Activated naive CD8-positive, alpha-beta T cell treated with anti-CD3 and anti-CD28 coated beads, Interleukin-2, amount 10 ng/mL, durations not matched to agents 7 days and 5 days (primary cell): ENCODE results near the gene ATF6B. TPM values are rescaled to one million over a fixed set of nuclear protein-coding genes. Genes with fewer than 3 reads are reported as not detected.
"Not testable (repeated sequence)": the region's sequence is repeated elsewhere in the genome, so short reads cannot be mapped to it uniquely, and the experiment has no call there.

Source experiments
- ATAC-seq: fragments of 150-1000 bp; cut with Tn5 transposase; one replicate; pipeline ENCODE4 v1.10.0; 2021; ENCODE audit warnings: low read depth, moderate library complexity
- POLR2A ChIA-PET: fragments of 350-600 bp; sonication (Branson Sonifier 250); formaldehyde crosslinking; loops from one replicate; lab custom pipeline; 2021; ENCODE audit warnings: antibody characterized with exemption; lab: Charles Lee
- DNase-seq: peaks from one replicate; pipeline ENCODE4 v3.0.0; 2021
- H3K27ac Mint-ChIP-seq: one replicate; pipeline ENCODE4 v1.8.0; 2022; ENCODE audit warnings: mild to moderate bottlenecking, mixed read lengths
- H3K27me3 Mint-ChIP-seq: one replicate; pipeline ENCODE4 v1.8.0; 2022; ENCODE audit warnings: mild to moderate bottlenecking, moderate library complexity, mixed read lengths
- H3K36me3 Mint-ChIP-seq: one replicate; pipeline ENCODE4 v1.8.0; 2021; ENCODE audit warnings: mild to moderate bottlenecking, mixed read lengths
- H3K4me1 Mint-ChIP-seq: one replicate; pipeline ENCODE4 v1.8.0; 2021; ENCODE audit warnings: mixed read lengths
- H3K4me3 Mint-ChIP-seq: one replicate; pipeline ENCODE4 v1.8.0; 2022; ENCODE audit warnings: mild to moderate bottlenecking, moderate library complexity, mixed read lengths
- H3K9me3 Mint-ChIP-seq: one replicate; pipeline ENCODE4 v1.8.0; 2021; ENCODE audit warnings: mixed read lengths
- microRNA-seq: library from miRNA; unstranded; fragments of <30 nt; microRNA quantifications from one replicate; pipeline ENCODE4 v1.2.0, GENCODE V29; 2022
- total RNA-seq, 2 experiments: library from RNA; stranded (reverse); gene quantifications; one replicate each; pipeline ENCODE4 v1.2.3, GENCODE V29; 2021

The ATF6B gene
- total RNA-seq, 2 experiments from 2014 or later: 136 to 147 TPM

DNA sequence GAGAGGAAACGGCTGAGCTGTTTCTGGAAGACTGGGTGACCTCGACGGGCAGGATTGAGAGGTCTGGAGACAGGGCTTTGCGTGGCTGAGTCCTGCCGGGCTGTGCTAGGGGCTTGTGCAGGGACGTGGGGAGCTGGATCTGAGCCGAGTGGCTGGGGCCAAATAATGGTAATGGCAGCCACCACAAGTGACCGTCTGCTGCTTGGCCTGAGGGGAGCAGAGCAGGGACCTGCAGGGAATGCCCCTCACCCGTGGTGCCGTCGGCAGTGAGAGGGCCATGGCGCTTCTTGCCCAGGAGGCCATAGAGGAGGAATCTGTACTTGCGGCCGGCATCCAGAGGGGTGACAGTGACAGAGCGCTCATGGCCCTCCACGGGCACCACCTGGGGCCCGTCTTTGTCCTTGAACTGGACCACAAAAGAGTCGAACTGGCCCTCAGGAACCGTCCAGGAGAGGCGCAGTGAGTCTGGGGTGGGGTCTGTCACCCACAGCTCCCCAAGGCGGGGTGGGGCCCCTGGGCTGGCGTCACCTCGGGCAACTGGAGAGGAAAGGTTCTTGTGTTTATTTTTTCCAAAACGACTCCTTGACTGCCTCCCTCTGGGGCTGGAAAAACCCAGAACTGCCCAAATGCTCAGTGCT lies 58.0 kb downstream of the ATF6B start:
- H3K27ac Mint-ChIP-seq: no peak overlapping the region
- ATAC-seq (no peak), DNase-seq (no peak)
- no peaks in the 10 kb centered on the region for H3K27me3 Mint-ChIP-seq
- no peaks in the 10 kb centered on the region for H3K36me3 Mint-ChIP-seq
- no peak overlapping the region for H3K4me3 Mint-ChIP-seq
- no peaks in the 10 kb centered on the region for H3K9me3 Mint-ChIP-seq
- no peaks in the 10 kb centered on the region for H3K4me1 Mint-ChIP-seq
- POLR2A ChIA-PET: no interaction called here

DNA sequence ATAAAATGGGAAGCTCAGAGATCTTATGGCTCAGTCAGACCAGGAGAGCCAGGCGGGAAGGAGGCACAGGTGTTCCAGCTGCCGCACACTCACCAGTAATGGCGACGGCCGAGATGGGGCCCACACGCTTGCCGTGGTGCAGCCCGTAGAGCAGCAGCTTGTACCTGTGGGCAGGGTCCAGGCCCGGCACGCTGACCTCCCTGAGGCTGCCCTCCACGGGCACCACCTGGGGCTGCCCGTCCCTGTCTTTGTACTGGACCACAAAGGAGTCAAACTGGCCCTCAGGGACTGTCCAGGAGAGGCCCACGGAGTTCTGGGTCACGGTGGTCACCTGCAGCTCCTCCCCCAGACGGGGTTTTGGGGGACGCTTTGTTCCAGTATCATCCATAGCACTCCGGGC lies 58.6 kb downstream of the ATF6B start:
- no peaks in the 10 kb centered on the region for H3K4me1 Mint-ChIP-seq
- no peak overlapping the region for H3K4me3 Mint-ChIP-seq
- no peaks in the 10 kb centered on the region for H3K9me3 Mint-ChIP-seq
- no peak overlapping the region for H3K27ac Mint-ChIP-seq
- no peaks in the 10 kb centered on the region for H3K36me3 Mint-ChIP-seq
- POLR2A ChIA-PET: no interaction called here
- no peaks in the 10 kb centered on the region for H3K27me3 Mint-ChIP-seq
- no peak for DNase-seq
- ATAC-seq: no peak

DNA sequence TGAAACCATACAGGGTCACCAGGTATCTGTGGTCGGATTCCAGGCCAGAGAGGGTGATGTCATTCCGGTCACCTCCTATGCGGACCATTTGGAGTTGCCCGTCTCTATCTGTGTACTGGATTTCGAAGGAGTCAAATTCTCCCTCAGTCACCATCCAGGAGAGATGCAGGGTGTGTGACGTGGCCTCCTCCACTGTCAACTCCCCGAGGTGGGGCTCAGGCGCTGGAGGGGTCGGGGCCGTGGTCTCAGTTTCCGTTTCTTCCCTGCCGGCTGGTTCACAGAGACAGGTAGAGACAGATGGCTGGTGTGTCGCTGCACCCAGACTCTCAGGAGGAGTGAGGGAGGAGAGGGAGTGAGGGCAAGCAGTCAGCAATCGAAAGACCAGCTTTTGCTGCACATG lies 59.2 kb downstream of the ATF6B start:
- Mint-ChIP-seq H3K36me3 (no peaks in the 10 kb centered on the region), H3K4me3 (no peak overlapping the region), H3K27ac (no peak overlapping the region), H3K27me3 (no peaks in the 10 kb centered on the region), H3K9me3 (no peaks in the 10 kb centered on the region), H3K4me1 (no peaks in the 10 kb centered on the region)
- ATAC-seq (no peak), DNase-seq (no peak)
- POLR2A ChIA-PET: no interaction called here

DNA sequence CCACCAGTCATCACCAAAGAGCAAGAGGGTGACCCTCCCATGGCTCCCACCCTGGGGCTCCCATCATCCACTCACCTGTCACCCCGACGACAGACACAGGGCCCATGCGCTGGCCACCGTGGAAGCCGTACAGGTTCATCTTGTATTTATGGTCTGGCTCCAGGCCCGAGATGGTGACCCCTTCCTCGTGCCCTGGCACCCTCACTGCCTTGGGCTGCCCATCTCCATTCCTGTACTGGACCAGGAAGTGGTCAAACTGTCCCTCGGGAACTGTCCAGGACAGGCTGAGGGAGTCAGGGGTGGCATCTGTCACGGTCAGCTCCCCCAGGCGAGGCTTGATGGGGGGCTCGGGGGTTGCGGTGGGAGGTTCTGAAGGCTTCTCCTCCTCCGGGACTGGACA lies 59.7 kb downstream of the ATF6B start:
- ATAC-seq, H3K4me1 Mint-ChIP-seq, H3K36me3 Mint-ChIP-seq: not testable (repeated sequence)

DNA sequence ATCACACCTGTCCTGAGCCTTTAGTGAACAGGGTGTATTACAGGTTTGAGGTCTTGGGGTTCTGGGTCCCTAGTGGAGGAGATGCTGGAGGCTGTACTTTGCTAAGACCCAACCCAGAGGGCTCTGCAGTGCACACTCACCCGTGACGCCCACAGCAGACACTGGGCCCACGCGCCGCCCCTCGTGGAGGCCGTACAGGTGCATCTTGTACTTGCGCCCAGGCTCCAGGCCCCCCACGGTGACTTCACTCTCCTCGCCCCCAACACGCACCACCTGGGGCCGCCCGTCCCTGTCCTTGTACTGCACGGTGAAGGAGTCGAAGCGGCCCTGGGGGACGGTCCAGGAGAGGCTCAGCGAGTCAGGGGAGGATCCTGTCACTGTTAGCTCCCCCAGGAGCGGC lies 60.5 kb downstream of the ATF6B start:
- H3K36me3 Mint-ChIP-seq, H3K27me3 Mint-ChIP-seq, POLR2A ChIA-PET, H3K4me3 Mint-ChIP-seq, ATAC-seq, H3K4me1 Mint-ChIP-seq, DNase-seq, H3K27ac Mint-ChIP-seq, H3K9me3 Mint-ChIP-seq: not testable (repeated sequence)

More for the DNA sequence above, 59.7 kb downstream of the ATF6B start:
- H3K27me3 Mint-ChIP-seq, DNase-seq, H3K27ac Mint-ChIP-seq, H3K9me3 Mint-ChIP-seq, POLR2A ChIA-PET, H3K4me3 Mint-ChIP-seq: not testable (repeated sequence)

Small RNA genes within 50 kb of the gene (microRNA-seq; reads per million reads assigned to microRNA genes)
- 4.2 reads per million for gene MIR6721

Other genes starting within 250 kb of the ATF6B start
- gene SLC44A4, start 249.2 kb downstream of the ATF6B start, total RNA-seq: not detected
- gene EHMT2, start 230.5 kb downstream of the ATF6B start, total RNA-seq: 10 to 100 TPM; 77.5 to 80.6 TPM
- 1 to 10 TPM; 1.4 to 1.9 TPM for gene ZBTB12, start 226.2 kb downstream of the ATF6B start, total RNA-seq
- gene C2, start 200.5 kb downstream of the ATF6B start, total RNA-seq: 1 to 10 TPM; 2.1 to 2.2 TPM
- gene CFB, start 182.2 kb downstream of the ATF6B start, total RNA-seq: 1 to 10 TPM; 1.2 to 2.1 TPM
- 10 to 100 TPM; 61.3 to 62.5 TPM for gene NELFE, start 169.3 kb downstream of the ATF6B start, total RNA-seq
- gene SKIC2, start 169.1 kb downstream of the ATF6B start, total RNA-seq: 100 to 1,000 TPM; 102 to 112 TPM
- gene DXO, start 156.1 kb downstream of the ATF6B start, total RNA-seq: 10 to 100 TPM; 22.4 to 28.6 TPM
- 1 to 10 TPM; 3.4 to 6.7 TPM for gene C4A, start 146.2 kb downstream of the ATF6B start, total RNA-seq
- gene C4B, start 113.5 kb downstream of the ATF6B start, total RNA-seq: 1 to 10 TPM; 4.1 to 5.7 TPM
- gene CYP21A2, start 89.8 kb downstream of the ATF6B start, total RNA-seq: under 1 TPM; 0.43 to 0.72 TPM
- 1 to 10 TPM; 8.6 to 9.2 TPM for gene TNXB, start 18.9 kb downstream of the ATF6B start, total RNA-seq
- 1 to 10 TPM; 5.5 to 6.3 TPM for gene FKBPL, start 2.0 kb upstream of the ATF6B start, total RNA-seq
- gene PRRT1, start 23.7 kb upstream of the ATF6B start, total RNA-seq: 1 to 10 TPM; 1.1 to 1.2 TPM
- gene PPT2, start 25.9 kb upstream of the ATF6B start, total RNA-seq: 10 to 100 TPM; 19.2 to 23.7 TPM
- gene EGFL8, start 36.3 kb upstream of the ATF6B start, total RNA-seq: 10 to 100 TPM; 19.6 to 22.6 TPM
- 10 to 100 TPM; 38.1 to 40.8 TPM for gene AGPAT1, start 47.8 kb upstream of the ATF6B start, total RNA-seq
- gene RNF5, start 50.2 kb upstream of the ATF6B start, total RNA-seq: 10 to 100 TPM; 44.5 to 49.5 TPM
- gene AGER, start 56.0 kb upstream of the ATF6B start, total RNA-seq: 10 to 100 TPM; 47.4 to 52.3 TPM
- gene PBX2, start 62.0 kb upstream of the ATF6B start, total RNA-seq: 100 to 1,000 TPM; 107 to 112 TPM
- 100 to 1,000 TPM; 251 to 260 TPM for gene GPSM3, start 64.4 kb upstream of the ATF6B start, total RNA-seq
- gene NOTCH4, start 95.8 kb upstream of the ATF6B start, total RNA-seq: under 1 TPM; 0.67 to 0.79 TPM
- gene TSBP1, start 243.7 kb upstream of the ATF6B start, total RNA-seq: not detected